A673 (cell line): ENCODE measurements around the gene TEK.

Experiments used
- EZH2 ChIP-seq: fragments of 200-600 bp; sonication (generic); IDR thresholded peaks from 2 replicates; pipeline ENCODE4 v1.6.1; 2017; ENCODE audit warnings: borderline replicate concordance, low read depth, mild to moderate bottlenecking, mixed read lengths, antibody characterized with exemption, low read length; ENCODE audit not compliant: poor library complexity, severe bottlenecking
- TF ChIP-seq, protein P1 (sequence below): fragments of 300-800, 200-600 bp; sonication (generic); conservative IDR thresholded peaks from 2 replicates; pipeline ENCODE4 v1.5.1; 2017; ENCODE audit warnings: low read depth, mild to moderate bottlenecking, antibody characterized with exemption, low read length, moderate library complexity, mixed read lengths

DNA sequence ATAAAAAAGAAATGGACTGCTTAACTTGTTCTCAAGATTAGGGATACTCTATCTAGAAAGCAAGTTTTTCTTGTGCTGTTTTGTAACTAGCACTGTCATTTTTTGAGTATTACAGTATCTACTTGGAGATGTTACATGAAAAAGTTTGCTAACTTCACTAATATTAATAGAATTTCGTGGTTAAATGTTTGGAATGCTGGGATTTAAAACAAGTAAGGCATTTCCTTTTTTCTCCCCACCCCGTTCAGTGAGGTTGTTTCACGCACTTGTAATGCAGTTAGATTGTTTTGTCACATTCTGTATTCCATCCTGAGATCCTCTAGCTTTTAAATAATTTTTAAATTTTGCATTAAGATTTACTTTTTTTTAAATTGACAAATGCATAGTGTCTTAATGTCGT, 20.0 kb upstream of the TEK start:
- TF ChIP-seq, protein P1, sequence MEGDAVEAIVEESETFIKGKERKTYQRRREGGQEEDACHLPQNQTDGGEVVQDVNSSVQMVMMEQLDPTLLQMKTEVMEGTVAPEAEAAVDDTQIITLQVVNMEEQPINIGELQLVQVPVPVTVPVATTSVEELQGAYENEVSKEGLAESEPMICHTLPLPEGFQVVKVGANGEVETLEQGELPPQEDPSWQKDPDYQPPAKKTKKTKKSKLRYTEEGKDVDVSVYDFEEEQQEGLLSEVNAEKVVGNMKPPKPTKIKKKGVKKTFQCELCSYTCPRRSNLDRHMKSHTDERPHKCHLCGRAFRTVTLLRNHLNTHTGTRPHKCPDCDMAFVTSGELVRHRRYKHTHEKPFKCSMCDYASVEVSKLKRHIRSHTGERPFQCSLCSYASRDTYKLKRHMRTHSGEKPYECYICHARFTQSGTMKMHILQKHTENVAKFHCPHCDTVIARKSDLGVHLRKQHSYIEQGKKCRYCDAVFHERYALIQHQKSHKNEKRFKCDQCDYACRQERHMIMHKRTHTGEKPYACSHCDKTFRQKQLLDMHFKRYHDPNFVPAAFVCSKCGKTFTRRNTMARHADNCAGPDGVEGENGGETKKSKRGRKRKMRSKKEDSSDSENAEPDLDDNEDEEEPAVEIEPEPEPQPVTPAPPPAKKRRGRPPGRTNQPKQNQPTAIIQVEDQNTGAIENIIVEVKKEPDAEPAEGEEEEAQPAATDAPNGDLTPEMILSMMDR: no peak
- TF ChIP-seq EZH2: no peak
